ENCODE data around the gene TTC9.
"Not testable (repeated sequence)": the region's sequence is repeated elsewhere in the genome, so short reads cannot be mapped to it uniquely, and the experiment has no call there.

TTC9 gene

DNA sequence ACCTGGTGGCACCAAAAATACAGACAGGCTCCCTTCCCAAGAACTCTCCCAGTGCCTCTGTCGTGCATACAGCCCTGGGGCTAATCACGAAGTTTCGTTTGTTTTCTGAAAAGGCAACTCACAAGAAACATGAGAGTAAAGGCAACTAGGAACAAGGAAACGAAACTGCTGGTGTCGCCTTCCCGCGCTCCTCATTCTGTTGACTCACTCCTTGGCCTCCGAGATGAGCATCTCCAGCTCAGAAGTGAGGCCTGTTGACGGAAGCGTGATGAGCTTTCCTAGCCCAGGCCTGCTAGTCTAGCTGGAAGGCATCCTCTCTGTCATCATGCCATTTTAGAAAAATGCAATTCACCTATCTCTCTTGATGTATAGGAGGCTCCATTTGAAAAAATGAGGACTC, 50.5 kb downstream of the TTC9 start:
- H3K4me3 ChIP-seq (ENCODE audit: low read length): no peak overlapping the region
- H3K27me3 ChIP-seq (replicated peaks; ENCODE audit: control insufficient read depth, insufficient read depth, low read length): no peaks in the 10 kb centered on the region
- DNase-seq (ENCODE audit: low read depth): no peak
- no peak overlapping the region for H3K9ac ChIP-seq (ENCODE audit: low read length)
- no peaks in the 10 kb centered on the region for H3K4me1 ChIP-seq (ENCODE audit: control insufficient read depth, insufficient read depth, low read length)
- H3K36me3 ChIP-seq (ENCODE audit: control insufficient read depth, insufficient read depth, low read length, severe bottlenecking): no peaks in the 10 kb centered on the region
- H3K9me3 ChIP-seq (ENCODE audit: control insufficient read depth, low read length): no peaks in the 10 kb centered on the region

DNA sequence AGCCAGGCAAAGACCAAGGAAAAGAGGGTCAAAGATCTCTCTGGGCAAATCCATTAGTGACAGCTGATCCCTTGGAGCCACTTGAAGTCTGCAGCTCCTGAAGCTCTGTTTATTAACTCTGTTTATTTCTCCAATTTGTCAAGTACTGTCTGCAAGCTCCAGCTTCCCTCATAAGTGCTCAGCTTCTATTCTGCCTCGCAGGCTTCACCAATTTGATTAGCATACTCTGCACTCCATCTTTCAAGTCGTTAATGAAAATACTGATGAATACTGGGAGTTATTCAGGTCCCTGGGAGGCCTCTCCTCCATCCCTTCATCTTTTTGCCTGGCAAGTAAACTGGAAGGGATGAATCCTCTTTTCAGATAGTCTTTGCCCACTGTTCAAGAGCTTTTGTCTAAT, 54.3 kb downstream of the TTC9 start:
- DNase-seq (ENCODE audit: low read depth): no peak
- H3K9me3 ChIP-seq (ENCODE audit: control insufficient read depth, low read length): no peaks in the 10 kb centered on the region
- peaks cover 14% of the 10 kb centered on the region for H3K4me1 ChIP-seq (ENCODE audit: control insufficient read depth, insufficient read depth, low read length)
- H3K36me3 ChIP-seq (ENCODE audit: control insufficient read depth, insufficient read depth, low read length, severe bottlenecking): no peaks in the 10 kb centered on the region
- H3K27me3 ChIP-seq (replicated peaks; ENCODE audit: control insufficient read depth, insufficient read depth, low read length): peaks cover 10% of the 10 kb centered on the region
- H3K9ac ChIP-seq (ENCODE audit: low read length): no peak overlapping the region
- no peak overlapping the region for H3K4me3 ChIP-seq (ENCODE audit: low read length)

GRCh38 chr14:70697701-70698100, 56.0 kb downstream of the TTC9 start:
- no peak for DNase-seq (ENCODE audit: low read depth)
- H3K9me3 ChIP-seq (ENCODE audit: control insufficient read depth, low read length): no peaks in the 10 kb centered on the region
- H3K27me3 ChIP-seq (replicated peaks; ENCODE audit: control insufficient read depth, insufficient read depth, low read length): peaks cover 14% of the 10 kb centered on the region
- no peak overlapping the region for H3K9ac ChIP-seq (ENCODE audit: low read length)
- no peak overlapping the region for H3K4me3 ChIP-seq (ENCODE audit: low read length)
- no peaks in the 10 kb centered on the region for H3K36me3 ChIP-seq (ENCODE audit: control insufficient read depth, insufficient read depth, low read length, severe bottlenecking)
- H3K4me1 ChIP-seq (ENCODE audit: control insufficient read depth, insufficient read depth, low read length): peaks cover 14% of the 10 kb centered on the region

GRCh38 chr14:70698288-70698687, 56.6 kb downstream of the TTC9 start:
- DNase-seq (ENCODE audit: low read depth): peak; percentile 21
- no peak overlapping the region for H3K4me3 ChIP-seq (ENCODE audit: low read length)
- H3K27me3 ChIP-seq (replicated peaks; ENCODE audit: control insufficient read depth, insufficient read depth, low read length): peaks cover 14% of the 10 kb centered on the region
- no peak overlapping the region for H3K9ac ChIP-seq (ENCODE audit: low read length)
- H3K4me1 ChIP-seq (ENCODE audit: control insufficient read depth, insufficient read depth, low read length): peaks cover 14% of the 10 kb centered on the region
- H3K36me3 ChIP-seq (ENCODE audit: control insufficient read depth, insufficient read depth, low read length, severe bottlenecking): no peaks in the 10 kb centered on the region
- H3K9me3 ChIP-seq (ENCODE audit: control insufficient read depth, low read length): no peaks in the 10 kb centered on the region

GRCh38 chr14:70699646-70700045, 57.9 kb downstream of the TTC9 start:
- Histone ChIP-seq H3K9ac (ENCODE audit: low read length) (no peak overlapping the region), H3K27me3 (replicated peaks; ENCODE audit: control insufficient read depth, insufficient read depth, low read length) (peaks cover 14% of the 10 kb centered on the region), H3K36me3 (ENCODE audit: control insufficient read depth, insufficient read depth, low read length, severe bottlenecking) (no peaks in the 10 kb centered on the region), H3K4me1 (ENCODE audit: control insufficient read depth, insufficient read depth, low read length) (peaks cover 14% of the 10 kb centered on the region), H3K9me3 (ENCODE audit: control insufficient read depth, low read length) (no peaks in the 10 kb centered on the region), H3K4me3 (ENCODE audit: low read length) (no peak overlapping the region)
- DNase-seq (ENCODE audit: low read depth): no peak

- peaks cover 16% of the 10 kb centered on the region for H3K27me3 ChIP-seq (replicated peaks; ENCODE audit: control insufficient read depth, insufficient read depth, low read length)
- H3K9me3 ChIP-seq (ENCODE audit: control insufficient read depth, low read length): no peaks in the 10 kb centered on the region
- H3K4me1 ChIP-seq (ENCODE audit: control insufficient read depth, insufficient read depth, low read length): peaks cover 14% of the 10 kb centered on the region
- H3K36me3 ChIP-seq (ENCODE audit: control insufficient read depth, insufficient read depth, low read length, severe bottlenecking): no peaks in the 10 kb centered on the region
- no peak overlapping the region for H3K4me3 ChIP-seq (ENCODE audit: low read length)
- H3K9ac ChIP-seq (ENCODE audit: low read length): no peak overlapping the region
- no peak for DNase-seq (ENCODE audit: low read depth)
Observed at GRCh38 chr14:70700955-70701585, 59.4 kb downstream of the TTC9 start.

- Histone ChIP-seq H3K36me3 (ENCODE audit: control insufficient read depth, insufficient read depth, low read length, severe bottlenecking) (no peaks in the 10 kb centered on the region), H3K9ac (ENCODE audit: low read length) (no peak overlapping the region), H3K9me3 (ENCODE audit: control insufficient read depth, low read length) (no peaks in the 10 kb centered on the region), H3K4me1 (ENCODE audit: control insufficient read depth, insufficient read depth, low read length) (peaks cover 14% of the 10 kb centered on the region), H3K4me3 (ENCODE audit: low read length) (no peak overlapping the region), H3K27me3 (replicated peaks; ENCODE audit: control insufficient read depth, insufficient read depth, low read length) (peaks cover 16% of the 10 kb centered on the region)
- no peak for DNase-seq (ENCODE audit: low read depth)
Observed at GRCh38 chr14:70701610-70702009, 59.9 kb downstream of the TTC9 start.

DNA sequence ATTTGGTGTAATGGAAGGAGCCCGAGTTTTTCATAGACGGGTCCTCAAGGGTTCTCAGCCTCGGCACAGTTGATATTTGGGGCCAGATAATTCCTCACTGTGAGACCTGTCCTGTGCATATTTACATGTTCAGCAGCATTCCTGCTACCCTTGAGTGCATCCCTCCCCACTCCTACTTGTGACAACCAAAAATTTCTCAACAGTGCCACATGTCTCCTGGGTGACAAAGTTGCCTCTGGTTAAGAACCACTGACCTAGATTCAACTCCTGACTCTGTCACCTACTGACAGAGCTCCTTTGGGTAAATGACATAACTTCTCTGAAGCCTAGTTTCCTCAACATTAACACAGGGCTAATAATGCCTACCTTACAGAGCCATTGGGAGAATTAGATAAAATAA, 60.4 kb downstream of the TTC9 start:
- DNase-seq (ENCODE audit: low read depth): no peak
- no peaks in the 10 kb centered on the region for H3K36me3 ChIP-seq (ENCODE audit: control insufficient read depth, insufficient read depth, low read length, severe bottlenecking)
- no peak overlapping the region for H3K9ac ChIP-seq (ENCODE audit: low read length)
- peaks cover 16% of the 10 kb centered on the region for H3K27me3 ChIP-seq (replicated peaks; ENCODE audit: control insufficient read depth, insufficient read depth, low read length)
- H3K9me3 ChIP-seq (ENCODE audit: control insufficient read depth, low read length): no peaks in the 10 kb centered on the region
- H3K4me1 ChIP-seq (ENCODE audit: control insufficient read depth, insufficient read depth, low read length): peaks cover 14% of the 10 kb centered on the region
- no peak overlapping the region for H3K4me3 ChIP-seq (ENCODE audit: low read length)

- H3K36me3 ChIP-seq (ENCODE audit: control insufficient read depth, insufficient read depth, low read length, severe bottlenecking); DNase-seq (ENCODE audit: low read depth); H3K4me3 ChIP-seq (ENCODE audit: low read length); H3K9ac ChIP-seq (ENCODE audit: low read length); H3K9me3 ChIP-seq (ENCODE audit: control insufficient read depth, low read length); H3K4me1 ChIP-seq (ENCODE audit: control insufficient read depth, insufficient read depth, low read length): not testable (repeated sequence)
- H3K27me3 ChIP-seq (replicated peaks; ENCODE audit: control insufficient read depth, insufficient read depth, low read length): peaks cover 16% of the 10 kb centered on the region
Observed at GRCh38 chr14:70703621-70704168, 62.0 kb downstream of the TTC9 start.

DNA sequence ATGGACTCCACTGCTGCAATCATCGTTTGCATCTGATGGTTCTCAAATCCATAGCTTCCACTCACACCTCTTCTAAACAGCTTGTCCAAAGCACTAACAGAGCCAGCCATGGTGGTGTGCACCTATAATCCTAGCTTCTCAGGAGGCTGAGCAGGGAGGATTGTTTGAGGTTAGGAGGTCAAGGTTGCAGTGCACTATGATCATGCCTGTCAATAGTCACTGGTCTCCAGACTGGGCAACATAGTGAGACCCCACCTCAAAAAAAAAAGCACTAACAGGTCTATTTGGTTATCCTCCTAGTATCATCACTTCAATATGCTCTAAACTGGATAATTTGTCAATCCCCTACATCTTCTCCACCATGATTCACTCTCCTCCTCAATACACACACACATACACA, 63.2 kb downstream of the TTC9 start:
- DNase-seq (ENCODE audit: low read depth): no peak

DNA sequence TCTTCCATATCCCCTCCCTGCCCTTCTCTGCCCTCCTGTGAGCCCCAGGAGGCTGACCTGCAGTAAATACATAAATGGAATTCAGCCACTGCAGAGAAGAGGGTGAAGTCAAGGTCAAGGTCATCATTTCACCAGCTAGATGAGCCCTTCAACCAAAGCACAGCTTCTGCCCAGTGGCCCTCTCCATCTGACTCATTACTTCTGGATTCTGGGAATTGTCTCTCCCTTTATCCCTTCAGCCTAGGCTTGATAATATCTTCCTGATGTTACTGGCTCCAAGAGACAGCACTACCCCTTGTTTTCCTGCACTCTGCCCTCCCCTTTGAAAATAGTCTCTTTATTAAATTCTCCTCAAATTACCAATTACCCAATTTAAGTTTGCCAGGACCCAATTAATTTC, 64.5 kb downstream of the TTC9 start:
- Histone ChIP-seq H3K27me3 (replicated peaks; ENCODE audit: control insufficient read depth, insufficient read depth, low read length) (peaks cover 11% of the 10 kb centered on the region), H3K4me3 (ENCODE audit: low read length) (no peak overlapping the region), H3K4me1 (ENCODE audit: control insufficient read depth, insufficient read depth, low read length) (no peaks in the 10 kb centered on the region), H3K9ac (ENCODE audit: low read length) (no peak overlapping the region), H3K36me3 (ENCODE audit: control insufficient read depth, insufficient read depth, low read length, severe bottlenecking) (no peaks in the 10 kb centered on the region), H3K9me3 (ENCODE audit: control insufficient read depth, low read length) (no peaks in the 10 kb centered on the region)
- no peak for DNase-seq (ENCODE audit: low read depth)

More for the DNA sequence above, 63.2 kb downstream of the TTC9 start:
- Histone ChIP-seq H3K9ac (ENCODE audit: low read length) (no peak overlapping the region), H3K4me1 (ENCODE audit: control insufficient read depth, insufficient read depth, low read length) (no peaks in the 10 kb centered on the region), H3K27me3 (replicated peaks; ENCODE audit: control insufficient read depth, insufficient read depth, low read length) (peaks cover 18% of the 10 kb centered on the region), H3K36me3 (ENCODE audit: control insufficient read depth, insufficient read depth, low read length, severe bottlenecking) (no peaks in the 10 kb centered on the region), H3K4me3 (ENCODE audit: low read length) (no peak overlapping the region), H3K9me3 (ENCODE audit: control insufficient read depth, low read length) (no peaks in the 10 kb centered on the region)

Measured in adipocyte (in vitro differentiated cells).